ENCODE results near the gene GNRHR.

The GNRHR gene

GRCh38 chr4:67700116-67700737, 54.0 kb downstream of the GNRHR start:
- DNase-seq = peak; percentile 75

GRCh38 chr4:67699603-67700002, 54.6 kb downstream of the GNRHR start:
- DNase-seq = no peak

GRCh38 chr4:67697860-67698687, 56.1 kb downstream of the GNRHR start:
- no peak for DNase-seq

- DNase-seq = no peak
Observed at GRCh38 chr4:67696061-67696460, 58.1 kb downstream of the GNRHR start.

- no peak for DNase-seq
Observed at GRCh38 chr4:67694662-67695061, 59.5 kb downstream of the GNRHR start.

GRCh38 chr4:67691328-67691727, 62.9 kb downstream of the GNRHR start:
- peak; percentile 80 for DNase-seq
